ENCODE results near the gene KCMF1.

- no peak for TF ChIP-seq CTCF (IDR thresholded peaks at IDR 0.05)
- no peak for TF ChIP-seq POLR2A (IDR thresholded peaks at IDR 0.05)
These were observed 82.8 kb downstream of the KCMF1 start for GRCh38 chr2:85053802-85054201.
